ENCODE data around the gene CYP1A1. TPM values are rescaled to one million over a fixed set of nuclear protein-coding genes. Genes with fewer than 3 reads are reported as not detected.

The CYP1A1 gene
- total RNA-seq, 3 donors from 2014 or later: 0.80 to 32.1 (median 4.8) TPM

GRCh38 chr15:74712311-74712710 is 13.0 kb downstream of the CYP1A1 start:
- Histone ChIP-seq H3K4me1 (no peaks in the 10 kb centered on the region), H3K36me3 (no peaks in the 10 kb centered on the region), H3K4me3 (no peak overlapping the region), H3K27ac (no peak overlapping the region), H3K9me3 (no peaks in the 10 kb centered on the region), H3K27me3 (no peaks in the 10 kb centered on the region)
- no peak for TF ChIP-seq CTCF (IDR thresholded peaks at IDR 0.05)
- intact Hi-C loops (cut with DNase I; ENCODE audit: low total_unique reads): no loop called here
- no peak for DNase-seq (ENCODE audit: low spot score in 2 of 2)

DNA sequence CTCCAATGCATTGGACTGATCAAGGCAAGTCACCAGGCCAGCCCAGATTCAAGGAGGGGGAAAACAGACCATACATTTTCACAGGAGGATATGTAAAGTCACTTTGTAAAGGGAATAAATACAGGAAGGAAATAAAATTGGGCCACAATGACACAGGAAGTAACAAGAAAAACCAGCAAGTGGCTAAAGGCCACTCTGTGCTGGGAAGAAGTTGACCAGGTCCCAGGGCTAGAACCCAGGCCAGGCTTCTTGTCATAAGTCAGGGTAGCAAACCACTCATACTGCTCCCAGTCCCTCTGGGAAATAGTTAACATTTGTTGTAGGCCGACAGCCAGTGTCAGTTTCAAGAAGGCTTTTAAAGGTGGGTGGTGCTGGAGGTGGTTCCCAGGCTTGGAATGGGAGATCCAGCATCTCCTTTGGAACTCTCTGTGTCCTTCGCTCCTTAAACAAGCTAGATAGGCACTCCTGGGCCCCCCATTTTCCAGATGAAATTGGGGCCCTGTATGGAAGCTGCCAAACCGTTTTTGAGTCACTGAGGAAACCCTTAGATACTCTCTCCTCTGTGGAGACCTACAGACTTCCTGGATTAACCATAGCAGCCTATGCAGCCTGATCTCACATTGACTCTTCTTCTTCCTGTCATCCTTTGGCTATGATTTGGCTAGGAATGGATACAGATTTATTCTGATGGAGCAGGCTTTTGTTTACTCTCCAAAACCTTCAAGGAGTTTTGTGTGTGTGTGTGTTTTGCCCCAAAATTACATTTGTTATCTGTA is 14.8 kb downstream of the CYP1A1 start:
- DNase-seq (ENCODE audit: low spot score in 2 of 2): no peak
- no peaks in the 10 kb centered on the region for H3K4me1 ChIP-seq
- H3K36me3 ChIP-seq: no peaks in the 10 kb centered on the region
- no peak overlapping the region for H3K27ac ChIP-seq
- H3K9me3 ChIP-seq: no peaks in the 10 kb centered on the region
- TF ChIP-seq CTCF (IDR thresholded peaks at IDR 0.05): no peak
- no peaks in the 10 kb centered on the region for H3K27me3 ChIP-seq
- H3K4me3 ChIP-seq: no peak overlapping the region
- intact Hi-C loops (cut with DNase I; ENCODE audit: low total_unique reads): no loop called here

DNA sequence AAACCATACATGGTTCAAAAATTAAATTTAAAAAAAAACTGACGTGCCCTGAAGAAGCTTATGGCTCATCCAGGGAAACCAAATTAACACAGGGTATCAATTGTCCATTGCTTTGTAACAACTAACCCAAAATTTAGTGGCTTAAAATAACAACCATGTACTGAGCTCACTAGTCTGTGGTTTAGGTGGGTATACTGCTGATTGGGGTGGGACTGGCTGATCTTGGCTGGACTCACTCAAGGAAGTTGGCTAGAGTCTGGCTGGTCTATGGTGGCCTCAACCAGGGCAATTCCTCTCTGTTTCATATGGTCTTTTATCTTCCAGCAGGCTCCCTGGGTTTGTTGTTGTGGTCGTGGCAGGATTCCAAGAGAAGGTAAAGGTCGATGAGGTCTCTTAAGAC is 15.4 kb downstream of the CYP1A1 start:
- no peak overlapping the region for H3K27ac ChIP-seq
- H3K4me3 ChIP-seq: no peak overlapping the region

GRCh38 chr15:74709011-74709410 is 16.3 kb downstream of the CYP1A1 start:
- H3K9me3 ChIP-seq: no peaks in the 10 kb centered on the region
- no peak overlapping the region for H3K27ac ChIP-seq
- intact Hi-C loops (cut with DNase I; ENCODE audit: low total_unique reads): no loop called here
- TF ChIP-seq POLR2A (IDR thresholded peaks at IDR 0.05) (no peak), CTCF (IDR thresholded peaks at IDR 0.05) (no peak), POLR2AphosphoS5 (IDR thresholded peaks at IDR 0.05) (no peak)
- H3K27me3 ChIP-seq: no peaks in the 10 kb centered on the region
- H3K36me3 ChIP-seq: no peaks in the 10 kb centered on the region
- no peak overlapping the region for H3K4me3 ChIP-seq
- no peaks in the 10 kb centered on the region for H3K4me1 ChIP-seq
- no peak for DNase-seq (ENCODE audit: low spot score in 2 of 2)

More for the DNA sequence above, 15.4 kb downstream of the CYP1A1 start:
- no peaks in the 10 kb centered on the region for H3K36me3 ChIP-seq
- H3K4me1 ChIP-seq: no peaks in the 10 kb centered on the region
- DNase-seq (ENCODE audit: low spot score in 2 of 2): no peak
- no peaks in the 10 kb centered on the region for H3K27me3 ChIP-seq
- TF ChIP-seq POLR2A (IDR thresholded peaks at IDR 0.05) (no peak), POLR2AphosphoS5 (IDR thresholded peaks at IDR 0.05) (no peak), CTCF (IDR thresholded peaks at IDR 0.05) (no peak)
- no peaks in the 10 kb centered on the region for H3K9me3 ChIP-seq
- intact Hi-C loops (cut with DNase I; ENCODE audit: low total_unique reads): no loop called here

GRCh38 chr15:74696808-74697207 is 28.5 kb downstream of the CYP1A1 start:
- TF ChIP-seq POLR2AphosphoS5 (IDR thresholded peaks at IDR 0.05): no peak
- no peak for TF ChIP-seq POLR2A (IDR thresholded peaks at IDR 0.05)
- Histone ChIP-seq H3K9me3 (no peaks in the 10 kb centered on the region), H3K4me3 (peak overlapping the region in 2 of 3 donors; percentile 89 to 90), H3K27ac (no peak overlapping the region), H3K27me3 (no peaks in the 10 kb centered on the region), H3K36me3 (no peaks in the 10 kb centered on the region), H3K4me1 (peaks cover 3 to 4% of the 10 kb centered on the region in 2 donors)
- intact Hi-C loops (cut with DNase I; ENCODE audit: low total_unique reads): no loop called here
- DNase-seq (ENCODE audit: low spot score in 2 of 2): no peak

Measured in breast epithelium (tissue), 4 donors.